ENCODE results near the gene ATP6AP1. TPM values are rescaled to one million over a fixed set of nuclear protein-coding genes. Genes with fewer than 3 reads are reported as not detected.

ATP6AP1 gene
- total and polyA plus RNA-seq, 10 of the 15 experiments (the other 5 are each of a cell fraction or from before 2014, with no cell fraction given) = 4.5 to 56.4 (median 32.0) TPM

DNA sequence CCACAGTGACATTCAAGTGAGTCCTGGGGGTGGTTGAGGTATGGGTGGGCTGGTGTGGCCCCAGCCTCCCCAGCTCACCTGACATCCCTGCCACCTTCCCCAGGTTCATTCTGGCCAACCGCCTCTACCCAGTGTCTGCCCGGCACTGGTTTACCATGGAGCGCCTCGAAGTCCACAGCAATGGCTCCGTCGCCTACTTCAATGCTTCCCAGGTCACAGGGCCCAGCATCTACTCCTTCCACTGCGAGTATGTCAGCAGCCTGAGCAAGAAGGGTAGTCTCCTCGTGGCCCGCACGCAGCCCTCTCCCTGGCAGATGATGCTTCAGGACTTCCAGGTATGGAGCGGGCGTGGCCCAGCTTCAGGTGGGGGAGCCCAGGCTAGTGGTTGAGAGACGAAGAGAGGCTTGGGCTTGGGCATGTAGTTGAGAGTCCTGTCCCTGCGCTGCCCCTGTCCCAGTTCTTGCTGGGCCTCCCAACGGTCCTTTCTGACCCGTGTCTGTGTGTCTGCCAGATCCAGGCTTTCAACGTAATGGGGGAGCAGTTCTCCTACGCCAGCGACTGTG is 6.8 kb downstream of the ATP6AP1 start:
- DNase-seq (ENCODE audit: low read depth, low spot score) (no peak), ATAC-seq (no peak), FAIRE-seq (no peak)
- H3K79me2 ChIP-seq (ENCODE audit: control insufficient read depth, insufficient read depth, low read length) = peaks cover 21% of the 10 kb centered on the region
- H3K4me1 ChIP-seq (ENCODE audit: control insufficient read depth, insufficient read depth, low read length) = no peaks in the 10 kb centered on the region
- no peaks in the 10 kb centered on the region for H4K20me1 ChIP-seq (ENCODE audit: control insufficient read depth, insufficient read depth)
- 88% methylated on average over 19 of the region's 19 CpGs for WGBS (ENCODE audit: insufficient coverage, insufficient replicate concordance, low lambda C conversion rate, missing lambda C conversion rate)
- no peaks in the 10 kb centered on the region; the same call in 2 of the 3 replicates for H3K9me3 ChIP-seq (replicated peaks; ENCODE audit: control insufficient read depth, insufficient read depth, low read length)
- no peak overlapping the region for H3K4me2 ChIP-seq (ENCODE audit: control insufficient read depth, insufficient read depth)
- H3K27me3 ChIP-seq (replicated peaks in 1 of 2; ENCODE audit: control insufficient read depth in 2 of 2, insufficient read depth in 2 of 2, low read length in 1 of 2) = no peaks in the 10 kb centered on the region
- CTCF ChIA-PET = no interaction called here
- no peak overlapping the region for H2AFZ ChIP-seq (ENCODE audit: control insufficient read depth, low read depth, low read length)
- no peak overlapping the region for H3K4me3 ChIP-seq
- in situ Hi-C loops (cut with MboI) (no loop called here), intact Hi-C loops (cut with micrococcal nuclease; ENCODE audit: unreplicated experiment) (loop anchor here (5.0 kb wide), 2 partner anchors 38 to 42 kb away; partner anchors contain the start of genes LAGE3 and RPL10)
- H3K36me3 ChIP-seq (ENCODE audit: control insufficient read depth in 2 of 2, insufficient read depth in 2 of 2, low read length in 1 of 2) = peaks cover 0 to 2% of the 10 kb centered on the region in 2 experiments; a peak in 1 of 4 replicates
- H3K27ac ChIP-seq (ENCODE audit: control insufficient read depth, insufficient read depth) = no peak overlapping the region
- RAD21 ChIA-PET (ENCODE audit: unreplicated experiment) = no interaction called here
- TF ChIP-seq EGR1 (IDR thresholded peaks at IDR 0.05; ENCODE audit: borderline replicate concordance in 1 of 2, low read depth in 2 of 2, low read length in 2 of 2) (no peak), JUNB (IDR thresholded peaks at IDR 0.05) (no peak), LARP7 (IDR thresholded peaks at IDR 0.05) (no peak)
- no TSS peak for BruUV-seq (replicated peaks)
- SMC1A ChIA-PET (ENCODE audit: uncharacterized antibody, unreplicated experiment) = no interaction called here
- H3K9ac ChIP-seq (ENCODE audit: control insufficient read depth, insufficient read depth, low read length) = no peak overlapping the region
- POLR2A ChIA-PET = interaction anchor here (0.5 kb wide), 2 partner anchors 46 to 57 kb away, joined by 3 to 6 read pairs; no protein-coding TSS in a partner anchor

DNA sequence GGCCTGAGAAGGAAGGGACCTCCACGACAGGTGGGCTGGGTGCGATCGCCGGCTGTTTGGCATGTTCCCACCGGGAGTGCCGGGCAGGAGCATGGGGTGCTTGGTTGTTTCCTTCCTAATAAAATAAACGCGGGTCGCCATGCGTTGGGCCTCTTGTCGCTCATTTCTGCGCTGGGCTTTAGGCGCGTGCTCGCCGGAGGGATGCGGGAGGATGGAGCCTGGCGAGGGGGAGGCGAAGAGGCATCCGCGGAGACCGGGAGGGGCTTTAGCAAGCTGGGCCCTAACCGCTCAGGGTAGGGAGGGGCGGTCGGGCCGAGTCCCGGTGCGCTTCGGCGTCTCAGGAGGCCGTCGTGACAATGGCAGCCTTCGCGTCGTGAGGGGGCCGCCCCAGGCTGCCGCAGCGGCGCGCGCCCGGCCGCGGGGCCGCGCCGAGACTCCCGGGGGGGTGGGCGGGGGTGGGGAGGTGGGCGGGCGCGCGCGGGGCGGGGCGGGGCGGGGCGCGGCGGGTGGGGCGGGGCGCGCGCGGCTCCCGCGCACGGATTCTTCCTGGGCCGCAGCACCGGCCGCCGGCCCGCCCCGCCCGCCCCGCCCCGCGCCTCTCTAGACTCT is 8.0 kb downstream of the ATP6AP1 start:
- H3K4me3 ChIP-seq = peak overlapping the region; percentile 74; the same call in 1 of the 2 replicates
- BruUV-seq (replicated peaks) = no TSS peak
- WGBS (ENCODE audit: insufficient coverage, insufficient replicate concordance, low lambda C conversion rate, missing lambda C conversion rate) = 67% methylated on average over 35 of the region's 78 CpGs
- H3K4me2 ChIP-seq (ENCODE audit: control insufficient read depth, insufficient read depth) = peak overlapping the region; percentile 35; the same call in 1 of the 2 replicates
- H3K27me3 ChIP-seq (replicated peaks in 1 of 2; ENCODE audit: control insufficient read depth in 2 of 2, insufficient read depth in 2 of 2, low read length in 1 of 2) = no peaks in the 10 kb centered on the region
- RAD21 ChIA-PET (ENCODE audit: unreplicated experiment) = no interaction called here
- intact Hi-C loops (cut with micrococcal nuclease; ENCODE audit: unreplicated experiment) = loop anchor here (5.0 kb wide), 2 partner anchors 39 to 41 kb away; partner anchors contain the start of genes LAGE3 and RPL10
- FAIRE-seq (no peak), DNase-seq (ENCODE audit: low read depth, low spot score) (no peak), ATAC-seq (peak; percentile 67)
- peaks cover 0 to 3% of the 10 kb centered on the region in 2 experiments; a peak in 1 of 4 replicates for H3K36me3 ChIP-seq (ENCODE audit: control insufficient read depth in 2 of 2, insufficient read depth in 2 of 2, low read length in 1 of 2)
- no peaks in the 10 kb centered on the region for H4K20me1 ChIP-seq (ENCODE audit: control insufficient read depth, insufficient read depth)
- CTCF ChIA-PET = no interaction called here
- no peak overlapping the region; the same call in 1 of the 2 replicates for H2AFZ ChIP-seq (ENCODE audit: control insufficient read depth, low read depth, low read length)
- no peaks in the 10 kb centered on the region; the same call in 2 of the 3 replicates for H3K9me3 ChIP-seq (replicated peaks; ENCODE audit: control insufficient read depth, insufficient read depth, low read length)
- peak overlapping the region; percentile 39 for H3K27ac ChIP-seq (ENCODE audit: control insufficient read depth, insufficient read depth)
- POLR2A ChIA-PET = no interaction called here
- H3K4me1 ChIP-seq (ENCODE audit: control insufficient read depth, insufficient read depth, low read length) = no peaks in the 10 kb centered on the region
- peaks cover 21% of the 10 kb centered on the region for H3K79me2 ChIP-seq (ENCODE audit: control insufficient read depth, insufficient read depth, low read length)
- in situ Hi-C loops (cut with MboI) = no loop called here
- no peak overlapping the region; the same call in 1 of the 2 replicates for H3K9ac ChIP-seq (ENCODE audit: control insufficient read depth, insufficient read depth, low read length)
- SMC1A ChIA-PET (ENCODE audit: uncharacterized antibody, unreplicated experiment) = no interaction called here
- TF ChIP-seq NFYB (IDR thresholded peaks at IDR 0.05; ENCODE audit: insufficient read depth, low read depth, low read length) (no peak), ATF7 (IDR thresholded peaks at IDR 0.05; ENCODE audit: low read depth) (no peak), ESRRA (IDR thresholded peaks at IDR 0.05; ENCODE audit: low read length) (no peak), CBFB (IDR thresholded peaks at IDR 0.05; ENCODE audit: low read depth) (no peak), STAT3 (IDR thresholded peaks at IDR 0.05; ENCODE audit: low read depth, low read length) (no peak), ETV6 (conservative IDR thresholded peaks at IDR 0.05 in 1 of 2, IDR thresholded peaks at IDR 0.05 in 1 of 2; ENCODE audit: borderline replicate concordance in 1 of 2, low read depth in 1 of 2) (no peak), MEF2B (IDR thresholded peaks at IDR 0.05; ENCODE audit: partially characterized antibody, poor library complexity, severe bottlenecking) (no peak), HDGF (IDR thresholded peaks at IDR 0.05) (no peak), FOS (IDR thresholded peaks at IDR 0.05; ENCODE audit: borderline replicate concordance, extremely low read depth, insufficient read length) (no peak), RUNX3 (IDR thresholded peaks at IDR 0.05; ENCODE audit: low read length) (no peak), MTA3 (IDR thresholded peaks at IDR 0.05; ENCODE audit: borderline replicate concordance, low read length) (no peak), HCFC1 (IDR thresholded peaks at IDR 0.05; ENCODE audit: low read length) (no peak), CHD2 (IDR thresholded peaks at IDR 0.05; ENCODE audit: borderline replicate concordance, low read depth, low read length) (no peak)
- TF ChIP-seq, protein P1, sequence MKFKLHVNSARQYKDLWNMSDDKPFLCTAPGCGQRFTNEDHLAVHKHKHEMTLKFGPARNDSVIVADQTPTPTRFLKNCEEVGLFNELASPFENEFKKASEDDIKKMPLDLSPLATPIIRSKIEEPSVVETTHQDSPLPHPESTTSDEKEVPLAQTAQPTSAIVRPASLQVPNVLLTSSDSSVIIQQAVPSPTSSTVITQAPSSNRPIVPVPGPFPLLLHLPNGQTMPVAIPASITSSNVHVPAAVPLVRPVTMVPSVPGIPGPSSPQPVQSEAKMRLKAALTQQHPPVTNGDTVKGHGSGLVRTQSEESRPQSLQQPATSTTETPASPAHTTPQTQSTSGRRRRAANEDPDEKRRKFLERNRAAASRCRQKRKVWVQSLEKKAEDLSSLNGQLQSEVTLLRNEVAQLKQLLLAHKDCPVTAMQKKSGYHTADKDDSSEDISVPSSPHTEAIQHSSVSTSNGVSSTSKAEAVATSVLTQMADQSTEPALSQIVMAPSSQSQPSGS (IDR thresholded peaks at IDR 0.05; ENCODE audit: low read length) = no peak

All from GM12878 (cell line).